Left colon (tissue), 2 donors: Measurements from ENCODE around the gene DNAH17. TPM values are rescaled to one million over a fixed set of nuclear protein-coding genes. Genes with fewer than 3 reads are reported as not detected.
"Not testable (repeated sequence)": the region's sequence is repeated elsewhere in the genome, so short reads cannot be mapped to it uniquely, and the experiment has no call there.

Experiments
- ATAC-seq: fragments of 200-7000 bp; cut with Tn5 transposase; one replicate; pipeline ENCODE4 v1.9.1; 2020; ENCODE audit warnings: mild to moderate bottlenecking, moderate library complexity
- DNase-seq, 2 donors: peaks; one replicate each; pipeline ENCODE4 v3.0.0-alpha.2; 2020
- intact Hi-C, 2 donors: fragments of 100-400 bp; cut with DNase I in 1 of 2; cut with micrococcal nuclease in 1 of 2; formaldehyde crosslinking; loops; one replicate each; pipeline versions ENCODE4 v1.11.2 to v1.14.0; 2022; cut with DNase I, micrococcal nuclease
- total RNA-seq, 2 donors: library from RNA; stranded (reverse); fragmentation: NEBNext Ultra II Directional; extraction: Animal tissue kit (Norgen Biotek cat#: 25700); gene quantifications; one replicate each; pipeline ENCODE4 v1.2.1, GENCODE V29; 2021
- donor health status: DM: no; HTN: no; CAD: no.
- donor health status: DM: yes; HTN: yes; CAD: no.

DNAH17 gene
- total RNA-seq, 2 donors from 2014 or later: not detected

GRCh38 chr17:78473951-78474613 lies 103.1 kb downstream of the DNAH17 start:
- ATAC-seq (no peak), DNase-seq (no peak)
- intact Hi-C loops: no loop called here

- no peak for ATAC-seq
- intact Hi-C loops: no loop called here
- no peak for DNase-seq
Observed at GRCh38 chr17:78472035-78472905, 104.9 kb downstream of the DNAH17 start.

GRCh38 chr17:78471635-78472034 lies 105.6 kb downstream of the DNAH17 start:
- DNase-seq (no peak), ATAC-seq (no peak)
- intact Hi-C loops: no loop called here

GRCh38 chr17:78469443-78469842 lies 107.8 kb downstream of the DNAH17 start:
- intact Hi-C loops: no loop called here
- DNase-seq: no peak
- no peak for ATAC-seq

- no peak for ATAC-seq
- DNase-seq: no peak
- intact Hi-C loops: no loop called here
Observed at GRCh38 chr17:78468366-78468765, 108.8 kb downstream of the DNAH17 start.

- intact Hi-C loops: no loop called here
- no peak for ATAC-seq
Observed at GRCh38 chr17:78466786-78467715, 110.1 kb downstream of the DNAH17 start.

GRCh38 chr17:78466109-78466785 lies 110.9 kb downstream of the DNAH17 start:
- DNase-seq, intact Hi-C loops, ATAC-seq: not testable (repeated sequence)

More at GRCh38 chr17:78466786-78467715, 110.1 kb downstream of the DNAH17 start:
- no peak for DNase-seq

- no peak for ATAC-seq
- DNase-seq: no peak
- intact Hi-C loops: no loop called here
Observed at GRCh38 chr17:78462148-78462547, 115.0 kb downstream of the DNAH17 start.

GRCh38 chr17:78461799-78462053 lies 115.5 kb downstream of the DNAH17 start:
- no peak for DNase-seq
- no peak for ATAC-seq
- intact Hi-C loops: no loop called here

GRCh38 chr17:78460951-78461798 lies 116.0 kb downstream of the DNAH17 start:
- intact Hi-C loops: no loop called here
- no peak for ATAC-seq

GRCh38 chr17:78460176-78460675 lies 117.0 kb downstream of the DNAH17 start:
- DNase-seq: no peak
- ATAC-seq: no peak
- intact Hi-C loops: no loop called here

More at GRCh38 chr17:78460951-78461798, 116.0 kb downstream of the DNAH17 start:
- no peak for DNase-seq

- no peak for DNase-seq
- ATAC-seq: no peak
- intact Hi-C loops: no loop called here
Observed at GRCh38 chr17:78459696-78460095, 117.5 kb downstream of the DNAH17 start.

- DNase-seq: no peak
- no peak for ATAC-seq
- intact Hi-C loops: no loop called here
Observed at GRCh38 chr17:78458736-78459335, 118.4 kb downstream of the DNAH17 start.

- intact Hi-C loops: no loop called here
- DNase-seq (no peak), ATAC-seq (no peak)
Observed at GRCh38 chr17:78458091-78458490, 119.1 kb downstream of the DNAH17 start.

- no peak for ATAC-seq
- no peak for DNase-seq
- intact Hi-C loops: no loop called here
Observed at GRCh38 chr17:78454346-78454745, 122.8 kb downstream of the DNAH17 start.

- DNase-seq (no peak), ATAC-seq (no peak)
- intact Hi-C loops: no loop called here
Observed at GRCh38 chr17:78451753-78452152, 125.4 kb downstream of the DNAH17 start.

GRCh38 chr17:78450696-78451345 lies 126.4 kb downstream of the DNAH17 start:
- intact Hi-C loops: no loop called here
- ATAC-seq: no peak
- no peak for DNase-seq
